ENCODE measurements around the gene CCDC57. TPM values are rescaled to one million over a fixed set of nuclear protein-coding genes. Genes with fewer than 3 reads are reported as not detected.
A peak's percentile ranks its signal among the peaks of the same experiment; 100 is the strongest.

The CCDC57 gene
- total RNA-seq, 2 donors from 2014 or later: 24.5 to 46.1 TPM

GRCh38 chr17:82098939-82099763 is 113.5 kb downstream of the CCDC57 start:
- no peak for DNase-seq
- Histone ChIP-seq H3K27me3 (no peaks in the 10 kb centered on the region), H3K9ac (ENCODE audit: low read depth in 2 of 2, low read length in 2 of 2) (peak overlapping the region; percentile 85), H3K4me1 (peaks cover 30% of the 10 kb centered on the region), H3K36me3 (peaks cover 7% of the 10 kb centered on the region), H3K27ac (peak overlapping the region; percentile 94), H3K9me3 (no peaks in the 10 kb centered on the region), H3K4me3 (peak overlapping the region; percentile 97)
- TF ChIP-seq CTCF (IDR thresholded peaks at IDR 0.05): no peak
- intact Hi-C loops (cut with DNase I): no loop called here

GRCh38 chr17:82098169-82098938 is 114.3 kb downstream of the CCDC57 start, which contains the start of gene FASN:
Gene FASN (minus strand): TSS chr17:82098236. CDS start chr17:82096445, 1,791 bp downstream.
- Histone ChIP-seq H3K4me3 (peak within 1 kb of the TSS; percentile 97), H3K4me1 (peaks cover 30% of the 10 kb centered on the region), H3K27me3 (no peaks in the 10 kb centered on the region), H3K9ac (ENCODE audit: low read depth in 2 of 2, low read length in 2 of 2) (peak within 1 kb of the TSS; percentile 85 to 92), H3K9me3 (no peaks in the 10 kb centered on the region), H3K27ac (peak within 1 kb of the TSS; percentile 94), H3K36me3 (peaks cover 15% of the 10 kb centered on the region)
- no peak for TF ChIP-seq CTCF (IDR thresholded peaks at IDR 0.05)
- intact Hi-C loops (cut with DNase I): no loop called here
- peak; percentile 95 for DNase-seq

DNA sequence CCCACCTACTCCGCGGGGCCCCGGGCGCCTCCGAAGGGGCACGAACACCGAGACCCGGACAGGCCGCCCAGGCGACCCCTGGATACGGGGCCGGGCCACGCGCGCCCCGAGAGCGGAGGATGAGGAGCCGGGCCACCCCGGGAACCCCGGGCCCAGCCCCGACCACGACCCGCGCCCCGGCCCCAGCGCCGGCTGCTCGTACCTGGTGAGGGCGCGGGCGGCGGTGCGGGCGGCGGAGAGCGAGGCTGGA is 114.8 kb downstream of the CCDC57 start:
- no peak for TF ChIP-seq CTCF (IDR thresholded peaks at IDR 0.05)
- no peaks in the 10 kb centered on the region for H3K27me3 ChIP-seq
- peak overlapping the region; percentile 73 to 92 for H3K9ac ChIP-seq (ENCODE audit: low read depth in 2 of 2, low read length in 2 of 2)
- peak overlapping the region; percentile 97 for H3K4me3 ChIP-seq
- DNase-seq: no peak
- intact Hi-C loops (cut with DNase I): no loop called here
- H3K9me3 ChIP-seq: no peaks in the 10 kb centered on the region
- H3K4me1 ChIP-seq: peaks cover 30% of the 10 kb centered on the region
- H3K36me3 ChIP-seq: peaks cover 20% of the 10 kb centered on the region
- peak overlapping the region; percentile 94 for H3K27ac ChIP-seq

GRCh38 chr17:82097184-82097918 is 115.3 kb downstream of the CCDC57 start:
- Histone ChIP-seq H3K27ac (peak overlapping the region; percentile 94), H3K9me3 (no peaks in the 10 kb centered on the region), H3K27me3 (no peaks in the 10 kb centered on the region), H3K4me3 (peak overlapping the region; percentile 97), H3K9ac (ENCODE audit: low read depth in 2 of 2, low read length in 2 of 2) (peak overlapping the region; percentile 73 to 92), H3K4me1 (peaks cover 30% of the 10 kb centered on the region), H3K36me3 (peaks cover 23% of the 10 kb centered on the region)
- no peak for TF ChIP-seq CTCF (IDR thresholded peaks at IDR 0.05)
- intact Hi-C loops (cut with DNase I): no loop called here
- DNase-seq: peak; percentile 48

DNA sequence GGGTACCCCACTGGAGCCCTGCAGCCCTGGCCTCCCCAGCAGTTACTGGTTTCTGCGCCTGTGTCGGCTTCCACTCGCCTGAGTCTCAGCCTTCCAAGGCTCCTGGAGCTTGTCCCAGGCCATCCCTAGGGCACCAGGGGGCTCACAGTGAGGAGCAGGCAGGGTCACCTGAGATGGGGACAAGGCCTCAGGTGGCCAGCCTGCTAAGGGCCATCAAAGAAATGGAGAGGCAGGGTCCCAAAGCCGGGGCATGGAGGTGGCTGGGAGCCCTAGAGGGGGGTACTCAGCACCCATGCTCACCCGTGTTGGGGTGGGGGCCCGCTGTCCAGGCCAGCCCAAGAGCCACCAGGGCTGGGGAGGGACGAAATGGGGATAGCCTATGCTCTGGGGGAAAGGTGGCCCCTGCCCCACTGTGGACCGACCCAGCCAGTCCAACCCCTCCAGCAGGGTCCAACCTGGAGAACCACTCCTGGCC is 115.9 kb downstream of the CCDC57 start:
- DNase-seq: no peak
- Histone ChIP-seq H3K27ac (peak overlapping the region; percentile 94), H3K4me1 (peaks cover 30% of the 10 kb centered on the region), H3K9ac (ENCODE audit: low read depth in 2 of 2, low read length in 2 of 2) (peak overlapping the region; percentile 73 to 92), H3K36me3 (peaks cover 23% of the 10 kb centered on the region), H3K9me3 (no peaks in the 10 kb centered on the region), H3K4me3 (peak overlapping the region; percentile 97), H3K27me3 (no peaks in the 10 kb centered on the region)
- TF ChIP-seq CTCF (IDR thresholded peaks at IDR 0.05): no peak
- intact Hi-C loops (cut with DNase I): no loop called here
